Keratinocyte (primary cell): Measurements from ENCODE around the gene C2CD5.

Source experiments
- EZH2 ChIP-seq: IDR thresholded peaks from one replicate; pipeline ENCODE4 v1.6.1; 2012; ENCODE audit warnings: inconsistent platforms, mild to moderate bottlenecking, low read length, moderate library complexity
- TF ChIP-seq, protein P1 (sequence below), 3 experiments: IDR thresholded peaks in 1 of 3; conservative IDR thresholded peaks in 1 of 3; optimal IDR thresholded peaks in 1 of 3; 2 replicates in 2 of 3; 3 replicates in 1 of 3; pipeline versions ENCODE3 to v1.5.1; 2011; ENCODE audit warnings: low read length in 3 of 3, mild to moderate bottlenecking in 3 of 3, moderate library complexity in 2 of 3, control low read depth in 1 of 3, inconsistent platforms in 1 of 3; ENCODE audit not compliant: insufficient read depth in 2 of 3; ENCODE audit errors: extremely low read depth in 1 of 3

- TF ChIP-seq, protein P1, sequence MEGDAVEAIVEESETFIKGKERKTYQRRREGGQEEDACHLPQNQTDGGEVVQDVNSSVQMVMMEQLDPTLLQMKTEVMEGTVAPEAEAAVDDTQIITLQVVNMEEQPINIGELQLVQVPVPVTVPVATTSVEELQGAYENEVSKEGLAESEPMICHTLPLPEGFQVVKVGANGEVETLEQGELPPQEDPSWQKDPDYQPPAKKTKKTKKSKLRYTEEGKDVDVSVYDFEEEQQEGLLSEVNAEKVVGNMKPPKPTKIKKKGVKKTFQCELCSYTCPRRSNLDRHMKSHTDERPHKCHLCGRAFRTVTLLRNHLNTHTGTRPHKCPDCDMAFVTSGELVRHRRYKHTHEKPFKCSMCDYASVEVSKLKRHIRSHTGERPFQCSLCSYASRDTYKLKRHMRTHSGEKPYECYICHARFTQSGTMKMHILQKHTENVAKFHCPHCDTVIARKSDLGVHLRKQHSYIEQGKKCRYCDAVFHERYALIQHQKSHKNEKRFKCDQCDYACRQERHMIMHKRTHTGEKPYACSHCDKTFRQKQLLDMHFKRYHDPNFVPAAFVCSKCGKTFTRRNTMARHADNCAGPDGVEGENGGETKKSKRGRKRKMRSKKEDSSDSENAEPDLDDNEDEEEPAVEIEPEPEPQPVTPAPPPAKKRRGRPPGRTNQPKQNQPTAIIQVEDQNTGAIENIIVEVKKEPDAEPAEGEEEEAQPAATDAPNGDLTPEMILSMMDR (optimal IDR thresholded peaks at IDR 0.05 in 1 of 3, IDR thresholded peaks at IDR 0.05 in 1 of 3, conservative IDR thresholded peaks at IDR 0.05 in 1 of 3; ENCODE audit: extremely low read depth in 1 of 3, insufficient read depth in 2 of 3, low read length in 3 of 3): no peak
- no peak for TF ChIP-seq EZH2
These were observed 38.5 kb downstream of the C2CD5 start for GRCh38 chr12:22505826-22506225.
